ENCODE results near the gene DMRT2. TPM values are rescaled to one million over a fixed set of nuclear protein-coding genes. Genes with fewer than 3 reads are reported as not detected.

Gene DMRT2
- total and polyA plus RNA-seq, 2 of the 8 experiments (the other 6 are each of a cell fraction or from before 2014, with no cell fraction given) = 0.29 to 0.93 TPM

DNA sequence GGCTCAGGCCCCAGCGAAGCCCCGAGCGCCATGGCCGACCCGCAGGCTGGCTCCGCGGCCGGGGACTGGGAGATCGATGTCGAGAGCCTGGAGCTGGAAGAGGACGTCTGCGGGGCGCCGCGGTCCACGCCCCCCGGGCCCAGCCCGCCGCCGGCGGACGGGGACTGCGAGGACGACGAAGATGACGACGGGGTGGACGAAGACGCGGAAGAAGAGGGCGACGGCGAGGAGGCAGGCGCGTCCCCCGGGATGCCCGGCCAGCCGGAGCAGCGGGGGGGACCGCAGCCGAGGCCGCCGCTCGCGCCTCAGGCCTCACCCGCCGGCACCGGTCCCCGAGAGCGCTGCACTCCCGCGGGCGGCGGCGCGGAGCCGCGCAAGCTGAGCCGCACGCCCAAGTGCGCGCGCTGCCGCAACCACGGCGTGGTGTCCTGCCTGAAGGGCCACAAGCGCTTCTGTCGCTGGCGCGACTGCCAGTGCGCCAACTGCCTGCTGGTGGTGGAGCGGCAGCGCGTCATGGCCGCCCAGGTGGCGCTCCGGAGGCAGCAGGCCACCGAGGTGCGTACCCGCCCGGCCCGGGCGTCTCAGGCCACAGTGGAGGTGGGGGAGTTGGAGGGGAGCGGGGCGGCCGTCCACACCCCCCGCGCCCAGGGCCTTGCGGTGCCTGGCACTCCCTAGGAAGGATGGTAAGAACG is 1.6 kb downstream of the DMRT2 start:
- peak overlapping the region; percentile 67 to 78 for H3K4me2 ChIP-seq (ENCODE audit: insufficient read depth in 1 of 2, low read depth in 2 of 2, low read length in 2 of 2)
- TF ChIP-seq, protein P1, sequence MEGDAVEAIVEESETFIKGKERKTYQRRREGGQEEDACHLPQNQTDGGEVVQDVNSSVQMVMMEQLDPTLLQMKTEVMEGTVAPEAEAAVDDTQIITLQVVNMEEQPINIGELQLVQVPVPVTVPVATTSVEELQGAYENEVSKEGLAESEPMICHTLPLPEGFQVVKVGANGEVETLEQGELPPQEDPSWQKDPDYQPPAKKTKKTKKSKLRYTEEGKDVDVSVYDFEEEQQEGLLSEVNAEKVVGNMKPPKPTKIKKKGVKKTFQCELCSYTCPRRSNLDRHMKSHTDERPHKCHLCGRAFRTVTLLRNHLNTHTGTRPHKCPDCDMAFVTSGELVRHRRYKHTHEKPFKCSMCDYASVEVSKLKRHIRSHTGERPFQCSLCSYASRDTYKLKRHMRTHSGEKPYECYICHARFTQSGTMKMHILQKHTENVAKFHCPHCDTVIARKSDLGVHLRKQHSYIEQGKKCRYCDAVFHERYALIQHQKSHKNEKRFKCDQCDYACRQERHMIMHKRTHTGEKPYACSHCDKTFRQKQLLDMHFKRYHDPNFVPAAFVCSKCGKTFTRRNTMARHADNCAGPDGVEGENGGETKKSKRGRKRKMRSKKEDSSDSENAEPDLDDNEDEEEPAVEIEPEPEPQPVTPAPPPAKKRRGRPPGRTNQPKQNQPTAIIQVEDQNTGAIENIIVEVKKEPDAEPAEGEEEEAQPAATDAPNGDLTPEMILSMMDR (IDR thresholded peaks at IDR 0.05; ENCODE audit: control extremely low read depth in 1 of 3, insufficient read depth in 1 of 3, low read depth in 1 of 3, low read length in 3 of 3) = peak; percentile 31 to 56 (median 52)
- peak; percentile 59 for TF ChIP-seq SUZ12 (IDR thresholded peaks at IDR 0.05; ENCODE audit: low read length)
- TF ChIP-seq, protein P2, sequence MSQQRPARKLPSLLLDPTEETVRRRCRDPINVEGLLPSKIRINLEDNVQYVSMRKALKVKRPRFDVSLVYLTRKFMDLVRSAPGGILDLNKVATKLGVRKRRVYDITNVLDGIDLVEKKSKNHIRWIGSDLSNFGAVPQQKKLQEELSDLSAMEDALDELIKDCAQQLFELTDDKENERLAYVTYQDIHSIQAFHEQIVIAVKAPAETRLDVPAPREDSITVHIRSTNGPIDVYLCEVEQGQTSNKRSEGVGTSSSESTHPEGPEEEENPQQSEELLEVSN (IDR thresholded peaks at IDR 0.05) = 0 out of 2 replicates have a peak, but pooled peaks have one; percentile 18
- TF ChIP-seq EZH2 (IDR thresholded peaks at IDR 0.05; ENCODE audit: low read depth, low read length, severe bottlenecking) = peak; percentile 43
- no peak for TF ChIP-seq RXRA (IDR thresholded peaks at IDR 0.05; ENCODE audit: insufficient read depth, low read depth, low read length)
- TF ChIP-seq EGR1 (IDR thresholded peaks at IDR 0.05; ENCODE audit: borderline replicate concordance, low read depth, low read length) = no peak
- TF ChIP-seq YY1 (IDR thresholded peaks at IDR 0.05; ENCODE audit: low read depth, low read length) = peak; percentile 75; the same call in 1 of the 2 replicates
- peak; percentile 43 for TF ChIP-seq ASH2L (IDR thresholded peaks at IDR 0.05; ENCODE audit: low read length)
- peak; percentile 42 for TF ChIP-seq CREB1 (IDR thresholded peaks at IDR 0.05)

More for the DNA sequence above, 1.6 kb downstream of the DMRT2 start:
- Histone ChIP-seq H3K4me3 (ENCODE audit: extremely low read depth in 1 of 4, insufficient read depth in 2 of 4, low read depth in 3 of 4, low read length in 4 of 4) (peak overlapping the region; percentile 5 to 60 (median 38)), H3K4me1 (replicated peaks in 1 of 4; ENCODE audit: control insufficient read depth in 3 of 4, insufficient read depth in 4 of 4, low read length in 3 of 4) (peaks cover 0 to 7% (median 0%) of the 10 kb centered on the region in 4 experiments; a peak in 1 of 7 replicates), H3K4ac (replicated peaks; ENCODE audit: insufficient read length, low read depth, low read length) (no peak overlapping the region), H2AFZ (ENCODE audit: low read length) (peak overlapping the region; percentile 49; the same call in 1 of the 2 replicates), H2AK5ac (ENCODE audit: low read depth, low read length) (no peak overlapping the region), H3K56ac (replicated peaks; ENCODE audit: insufficient read length, low read depth, low read length) (no peak overlapping the region), H4K20me1 (replicated peaks in 1 of 2; ENCODE audit: control insufficient read depth in 1 of 2, insufficient read depth in 2 of 2, low read length in 2 of 2) (peaks cover 0 to 5% of the 10 kb centered on the region in 2 experiments), H3K79me2 (ENCODE audit: control insufficient read depth in 1 of 2, insufficient read depth in 2 of 2, low read length in 2 of 2) (no peaks in the 10 kb centered on the region), H3K14ac (ENCODE audit: insufficient read length) (no peak overlapping the region), H3K36me3 (ENCODE audit: control insufficient read depth in 2 of 4, insufficient read depth in 4 of 4, low read length in 3 of 4) (no peaks in the 10 kb centered on the region), H3K9ac (replicated peaks in 1 of 4; ENCODE audit: extremely low read depth in 1 of 4, low read depth in 3 of 4, low read length in 3 of 4) (0 out of 7 replicates have a peak overlapping the region, but pooled peaks of 1 of the 4 experiments have one; percentile 18), H3K23ac (ENCODE audit: insufficient read length) (no peak overlapping the region), H2BK12ac (ENCODE audit: low read depth, low read length) (no peak overlapping the region), H3K18ac (ENCODE audit: extremely low read depth, low read length) (no peak overlapping the region), H2BK120ac (replicated peaks; ENCODE audit: low read depth, low read length) (no peak overlapping the region), H4K5ac (ENCODE audit: insufficient read length, low read depth, low read length) (no peak overlapping the region), H3K23me2 (ENCODE audit: low read depth, low read length) (peaks cover 4% of the 10 kb centered on the region; the same call in 1 of the 2 replicates), H3K9me3 (ENCODE audit: insufficient read depth in 2 of 2, low read depth in 1 of 2, low read length in 1 of 2) (peaks cover 5 to 43% of the 10 kb centered on the region in 2 experiments; a peak in 3 of 4 replicates), H3K27ac (ENCODE audit: low read depth, low read length) (no peak overlapping the region), H2BK5ac (ENCODE audit: low read depth, low read length) (no peak overlapping the region), H4K91ac (replicated peaks; ENCODE audit: insufficient read length, low read length) (no peak overlapping the region), H3K27me3 (replicated peaks in 1 of 4; ENCODE audit: control insufficient read depth in 3 of 4, extremely low read depth in 1 of 4, insufficient read depth in 3 of 4, low read length in 3 of 4) (peaks cover 8 to 48% (median 41%) of the 10 kb centered on the region in 4 experiments), H2BK15ac (ENCODE audit: low read length) (no peak overlapping the region), H4K8ac (ENCODE audit: extremely low read depth, insufficient read depth, low read length) (peak overlapping the region; percentile 62; the same call in 1 of the 2 replicates), H3K79me1 (ENCODE audit: low read depth, low read length) (no peaks in the 10 kb centered on the region), H2BK20ac (ENCODE audit: low read length) (no peak overlapping the region)
- ChIA-PET POLR2A (ENCODE audit: partially characterized antibody) (no interaction called here), CTCF (ENCODE audit: partially characterized antibody) (interaction anchor here (0.8 kb wide), 1 partner anchor 42 kb away, joined by 3 read pairs; no protein-coding TSS in a partner anchor)
- no peak for FAIRE-seq
- DNase-seq (ENCODE audit: low read depth in 1 of 2, low spot score in 2 of 2) = peak in 1 of 2 experiments; percentile 83
- WGBS, 2 experiments (ENCODE audit: extremely low coverage in 1 of 2, insufficient coverage in 1 of 2, insufficient read length in 1 of 2, insufficient replicate concordance in 2 of 2, low coverage in 1 of 2, low lambda C conversion rate in 2 of 2, missing lambda C conversion rate in 1 of 2) = 23% methylated on average over 34 of the region's 90 CpGs; no CpG with 5 or more reads in 1 of the 2 experiments

Data from H1 (cell line).